ENCODE measurements around the gene CLRN3. TPM values are rescaled to one million over a fixed set of nuclear protein-coding genes. Genes with fewer than 3 reads are reported as not detected.

The CLRN3 gene
- total RNA-seq, 1 donor from 2014 or later = not detected

- no peak for DNase-seq
- no peak for ATAC-seq (ENCODE audit: poor library complexity)
- intact Hi-C loops (cut with DNase I) = no loop called here
Observed at GRCh38 chr10:127920306-127921074, 27.7 kb upstream of the CLRN3 start.

GRCh38 chr10:127919418-127920271, 26.9 kb upstream of the CLRN3 start:
- DNase-seq = no peak
- no peak for ATAC-seq (ENCODE audit: poor library complexity)
- intact Hi-C loops (cut with DNase I) = no loop called here

GRCh38 chr10:127918572-127918971, 25.8 kb upstream of the CLRN3 start:
- intact Hi-C loops (cut with DNase I) = no loop called here
- ATAC-seq (ENCODE audit: poor library complexity) (peak; percentile 30), DNase-seq (peak; percentile 70)

GRCh38 chr10:127916826-127917225, 24.1 kb upstream of the CLRN3 start:
- ATAC-seq (ENCODE audit: poor library complexity) (no peak), DNase-seq (no peak)
- intact Hi-C loops (cut with DNase I) = no loop called here

- no peak for DNase-seq
Observed at GRCh38 chr10:127915324-127915723, 22.6 kb upstream of the CLRN3 start.

GRCh38 chr10:127913368-127913759, 20.6 kb upstream of the CLRN3 start:
- DNase-seq = no peak
- ATAC-seq (ENCODE audit: poor library complexity) = peak; percentile 72
- intact Hi-C loops (cut with DNase I) = no loop called here

More at GRCh38 chr10:127915324-127915723, 22.6 kb upstream of the CLRN3 start:
- ATAC-seq (ENCODE audit: poor library complexity) = no peak
- intact Hi-C loops (cut with DNase I) = no loop called here

- DNase-seq (no peak), ATAC-seq (ENCODE audit: poor library complexity) (no peak)
- intact Hi-C loops (cut with DNase I) = no loop called here
Observed at GRCh38 chr10:127912607-127913367, 20.0 kb upstream of the CLRN3 start.

- ATAC-seq (ENCODE audit: poor library complexity) (no peak), DNase-seq (no peak)
- intact Hi-C loops (cut with DNase I) = no loop called here
Observed at GRCh38 chr10:127911867-127912257, 19.1 kb upstream of the CLRN3 start.

- ATAC-seq (ENCODE audit: poor library complexity) (peak; percentile 62), DNase-seq (peak; percentile 67)
- intact Hi-C loops (cut with DNase I) = no loop called here
Observed at GRCh38 chr10:127911218-127911866, 18.6 kb upstream of the CLRN3 start.

- DNase-seq = no peak
- intact Hi-C loops (cut with DNase I) = no loop called here
- no peak for ATAC-seq (ENCODE audit: poor library complexity)
Observed at GRCh38 chr10:127910464-127910770, 17.7 kb upstream of the CLRN3 start.

GRCh38 chr10:127909716-127910463, 17.1 kb upstream of the CLRN3 start:
- DNase-seq = no peak
- intact Hi-C loops (cut with DNase I) = no loop called here
- no peak for ATAC-seq (ENCODE audit: poor library complexity)

GRCh38 chr10:127908959-127909267, 16.2 kb upstream of the CLRN3 start:
- ATAC-seq (ENCODE audit: poor library complexity) (no peak), DNase-seq (no peak)
- intact Hi-C loops (cut with DNase I) = no loop called here

GRCh38 chr10:127908106-127908958, 15.6 kb upstream of the CLRN3 start:
- intact Hi-C loops (cut with DNase I) = no loop called here
- ATAC-seq (ENCODE audit: poor library complexity) (no peak), DNase-seq (no peak)

- intact Hi-C loops (cut with DNase I) = loop anchor here (2.0 kb wide), 2 partner anchors 103 to 161 kb away; no protein-coding TSS in a partner anchor
- peak; percentile 75 for DNase-seq
- ATAC-seq (ENCODE audit: poor library complexity) = peak; percentile 56
Observed at GRCh38 chr10:127907411-127908105, 14.8 kb upstream of the CLRN3 start.

GRCh38 chr10:127906548-127907377, 14.0 kb upstream of the CLRN3 start, which contains the start of gene PTPRE:
PTPRE (plus strand) TSS chr10:127907103; CDS start chr10:128040882, 133,779 bp downstream.
- ATAC-seq (ENCODE audit: poor library complexity) = peak; percentile 94
- intact Hi-C loops (cut with DNase I) = loop anchor here (2.0 kb wide), 2 partner anchors 104 to 162 kb away; no protein-coding TSS in a partner anchor

GRCh38 chr10:127905848-127906261, 13.1 kb upstream of the CLRN3 start:
- no peak for DNase-seq
- intact Hi-C loops (cut with DNase I) = loop anchor here (2.0 kb wide), 2 partner anchors 105 to 163 kb away; no protein-coding TSS in a partner anchor

More at GRCh38 chr10:127906548-127907377, 14.0 kb upstream of the CLRN3 start, which contains the start of gene PTPRE:
- DNase-seq = peak; percentile 88

More at GRCh38 chr10:127905848-127906261, 13.1 kb upstream of the CLRN3 start:
- no peak for ATAC-seq (ENCODE audit: poor library complexity)

All from Right ventricle myocardium superior (tissue), 1 donor.